ENCODE results near the gene CACFD1. TPM values are rescaled to one million over a fixed set of nuclear protein-coding genes. Genes with fewer than 3 reads are reported as not detected.

The CACFD1 gene
- 10 to 100 TPM; 11.0 to 18.8 TPM for total RNA-seq
- 10 to 100 TPM; 50.3 to 53.7 TPM for polyA plus RNA-seq (ENCODE audit: insufficient read length in 2 of 2)
- long read RNA-seq, donor 1, transcript CACFD1-201 (4 exons, 2,688 nt) = minor isoform, 5 of 25 reads
- long read RNA-seq, donor 1, transcript CACFD1-202 (5 exons, 2,794 nt) = major isoform, 15 of 25 reads
- long read RNA-seq, donor 1, partial matches to known transcripts = 0 of 25 reads
- long read RNA-seq, donor 1, other reads (novel, unspliced or antisense) = 5 of 25 reads
- long read RNA-seq, donor 2, partial matches to known transcripts = 0 of 6 reads
- long read RNA-seq, donor 2, other reads (novel, unspliced or antisense) = 0 of 6 reads
- long read RNA-seq, donor 3, partial matches to known transcripts = 12 of 19 reads
- long read RNA-seq, donor 3, other reads (novel, unspliced or antisense) = 0 of 19 reads
- long read RNA-seq, donor 4, partial matches to known transcripts = 0 of 6 reads
- long read RNA-seq, donor 4, other reads (novel, unspliced or antisense) = 0 of 6 reads

DNA sequence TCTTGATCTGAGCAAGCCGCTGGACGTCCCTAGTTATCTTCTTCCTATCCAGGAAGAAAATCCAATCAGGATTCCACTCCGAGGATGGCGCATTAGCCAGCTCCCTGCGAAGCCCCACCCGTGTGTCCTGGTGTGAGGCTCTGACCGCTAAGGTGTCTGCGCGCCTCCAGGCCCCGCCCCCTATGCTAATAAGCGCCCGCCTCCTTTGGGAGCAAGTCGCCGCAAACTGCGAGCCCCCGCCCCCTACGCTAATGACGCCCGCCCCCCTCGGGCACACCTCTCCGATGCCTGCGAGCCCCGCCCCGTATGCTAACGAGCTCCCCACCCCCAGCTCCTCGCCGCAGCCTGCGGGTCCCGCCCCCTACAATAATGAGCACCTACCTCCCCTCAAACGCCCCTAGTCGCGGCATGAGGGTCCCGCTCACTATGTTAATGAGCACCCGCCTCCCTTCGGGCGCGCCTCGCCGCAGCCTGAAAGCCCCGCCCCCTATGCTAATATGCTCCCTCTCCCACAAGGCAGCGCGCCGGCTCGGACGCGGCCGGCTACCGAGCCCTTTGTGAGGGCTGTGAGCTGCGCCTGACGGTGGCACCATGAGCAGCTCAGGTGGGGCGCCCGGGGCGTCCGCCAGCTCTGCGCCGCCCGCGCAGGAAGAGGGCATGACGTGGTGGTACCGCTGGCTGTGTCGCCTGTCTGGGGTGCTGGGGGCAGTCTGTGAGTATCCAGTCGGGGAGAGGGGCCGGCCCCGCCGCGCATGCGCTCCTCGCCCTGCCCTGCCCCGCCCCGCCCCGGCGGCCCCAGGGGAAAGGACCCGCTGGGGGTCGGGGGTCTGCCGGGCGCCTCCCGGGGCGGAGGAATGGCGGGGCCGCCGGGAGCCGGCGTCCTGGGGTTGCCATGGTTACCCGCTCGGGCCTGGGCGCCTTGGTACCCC, at the start of gene CACFD1:
TSS of gene CACFD1 (plus strand) at position 503 of the 929 bp plus-strand sequence. CDS start at position 592, 89 bp downstream.
- H3K4me1 ChIP-seq (ENCODE audit: control insufficient read depth, insufficient read depth, low read length) = peaks cover 47% of the 10 kb centered on the region
- H3K4me3 ChIP-seq (ENCODE audit: low read depth, low read length) = peak within 1 kb of the TSS; percentile 73
- H3K27me3 ChIP-seq (ENCODE audit: control insufficient read depth, insufficient read depth, low read length) = no peaks in the 10 kb centered on the region
- no peaks in the 10 kb centered on the region for H3K9me3 ChIP-seq (ENCODE audit: control insufficient read depth, insufficient read depth, low read length)
- DNase-seq (ENCODE audit: low read depth in 4 of 6, low spot score in 6 of 6) = peak; percentile 88 to 99 (median 92)
- WGBS (ENCODE audit: insufficient coverage) = 0% methylated on average over 78 of the region's 86 CpGs
- peaks cover 56% of the 10 kb centered on the region for H3K36me3 ChIP-seq (ENCODE audit: control insufficient read depth, insufficient read depth, low read length)
- peak within 1 kb of the TSS; percentile 91 for H3K27ac ChIP-seq (ENCODE audit: low read depth, low read length)

GRCh38 chr9:133415170-133415569, 44.6 kb upstream of the CACFD1 start:
- H3K9me3 ChIP-seq (ENCODE audit: control insufficient read depth, insufficient read depth, low read length) = no peaks in the 10 kb centered on the region
- no CpG with 5 or more reads among the region's 1 CpG for WGBS (ENCODE audit: insufficient coverage)
- DNase-seq (ENCODE audit: low read depth in 4 of 6, low spot score in 6 of 6) = no peak
- no peak overlapping the region for H3K4me3 ChIP-seq (ENCODE audit: low read depth, low read length)
- peaks cover 28% of the 10 kb centered on the region for H3K4me1 ChIP-seq (ENCODE audit: control insufficient read depth, insufficient read depth, low read length)
- no peaks in the 10 kb centered on the region for H3K27me3 ChIP-seq (ENCODE audit: control insufficient read depth, insufficient read depth, low read length)
- H3K27ac ChIP-seq (ENCODE audit: low read depth, low read length) = no peak overlapping the region
- peaks cover 45% of the 10 kb centered on the region for H3K36me3 ChIP-seq (ENCODE audit: control insufficient read depth, insufficient read depth, low read length)

GRCh38 chr9:133417541-133418461, 42.0 kb upstream of the CACFD1 start, which contains the start of gene REXO4:
REXO4 (minus strand) TSS chr9:133418010; CDS start chr9:133417844, 166 bp downstream.
- Histone ChIP-seq H3K27me3 (ENCODE audit: control insufficient read depth, insufficient read depth, low read length) (no peaks in the 10 kb centered on the region), H3K4me3 (ENCODE audit: low read depth, low read length) (peak within 1 kb of the TSS; percentile 84), H3K4me1 (ENCODE audit: control insufficient read depth, insufficient read depth, low read length) (peaks cover 28% of the 10 kb centered on the region), H3K9me3 (ENCODE audit: control insufficient read depth, insufficient read depth, low read length) (no peaks in the 10 kb centered on the region), H3K36me3 (ENCODE audit: control insufficient read depth, insufficient read depth, low read length) (peaks cover 24% of the 10 kb centered on the region), H3K27ac (ENCODE audit: low read depth, low read length) (peak within 1 kb of the TSS; percentile 93)
- WGBS (ENCODE audit: insufficient coverage) = under 1% methylated on average over 75 of the region's 75 CpGs
- DNase-seq (ENCODE audit: low read depth in 4 of 6, low spot score in 6 of 6) = peak; percentile 79 to 97 (median 84)

DNA sequence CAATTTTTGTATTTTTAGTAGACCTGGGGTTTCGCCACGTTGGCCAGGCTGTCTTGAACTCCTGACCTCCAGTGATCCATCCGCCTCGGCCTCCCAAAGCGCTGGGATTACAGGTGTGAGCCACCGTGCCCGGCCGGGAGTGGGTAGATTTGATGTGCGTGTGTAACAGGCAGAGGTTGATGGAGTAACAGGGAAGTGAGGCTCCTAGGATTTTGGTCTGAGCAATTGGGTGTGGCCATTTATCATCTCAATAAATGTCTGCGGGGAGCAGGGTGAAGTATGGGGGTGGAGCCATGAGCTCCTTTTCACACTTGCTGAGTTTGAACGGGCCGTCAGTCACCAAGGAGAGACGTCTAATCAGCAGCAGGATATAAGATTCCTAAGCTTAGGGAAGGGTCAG, 40.8 kb upstream of the CACFD1 start:
- no peaks in the 10 kb centered on the region for H3K27me3 ChIP-seq (ENCODE audit: control insufficient read depth, insufficient read depth, low read length)
- no peaks in the 10 kb centered on the region for H3K9me3 ChIP-seq (ENCODE audit: control insufficient read depth, insufficient read depth, low read length)
- H3K36me3 ChIP-seq (ENCODE audit: control insufficient read depth, insufficient read depth, low read length) = peaks cover 21% of the 10 kb centered on the region
- no peak for DNase-seq (ENCODE audit: low read depth in 4 of 6, low spot score in 6 of 6)
- no peak overlapping the region for H3K4me3 ChIP-seq (ENCODE audit: low read depth, low read length)
- H3K27ac ChIP-seq (ENCODE audit: low read depth, low read length) = no peak overlapping the region
- H3K4me1 ChIP-seq (ENCODE audit: control insufficient read depth, insufficient read depth, low read length) = peaks cover 28% of the 10 kb centered on the region
- 49% methylated on average over 11 of the region's 13 CpGs for WGBS (ENCODE audit: insufficient coverage)

GRCh38 chr9:133420392-133420827, 39.4 kb upstream of the CACFD1 start:
- no peaks in the 10 kb centered on the region for H3K9me3 ChIP-seq (ENCODE audit: control insufficient read depth, insufficient read depth, low read length)
- H3K4me1 ChIP-seq (ENCODE audit: control insufficient read depth, insufficient read depth, low read length) = peaks cover 28% of the 10 kb centered on the region
- no peak overlapping the region for H3K4me3 ChIP-seq (ENCODE audit: low read depth, low read length)
- no peaks in the 10 kb centered on the region for H3K27me3 ChIP-seq (ENCODE audit: control insufficient read depth, insufficient read depth, low read length)
- peaks cover 17% of the 10 kb centered on the region for H3K36me3 ChIP-seq (ENCODE audit: control insufficient read depth, insufficient read depth, low read length)
- no peak overlapping the region for H3K27ac ChIP-seq (ENCODE audit: low read depth, low read length)
- WGBS (ENCODE audit: insufficient coverage) = 70% methylated on average over 5 of the region's 5 CpGs
- no peak for DNase-seq (ENCODE audit: low read depth in 4 of 6, low spot score in 6 of 6)

- Histone ChIP-seq H3K36me3 (ENCODE audit: control insufficient read depth, insufficient read depth, low read length) (peaks cover 26% of the 10 kb centered on the region), H3K27ac (ENCODE audit: low read depth, low read length) (no peak within 1 kb of the TSS)
- DNase-seq (ENCODE audit: low read depth in 4 of 6, low spot score in 6 of 6) = no peak
These were observed 37.9 kb upstream of the CACFD1 start, which contains the start of gene ADAMTS13 for GRCh38 chr9:133421615-133422542. ADAMTS13 (plus strand) TSS chr9:133422367; CDS start chr9:133422444, 77 bp downstream.

GRCh38 chr9:133423216-133423615, 36.6 kb upstream of the CACFD1 start:
- WGBS (ENCODE audit: insufficient coverage) = 89% methylated on average over 3 of the region's 3 CpGs

More at GRCh38 chr9:133421615-133422542, 37.9 kb upstream of the CACFD1 start, which contains the start of gene ADAMTS13:
- Histone ChIP-seq H3K27me3 (ENCODE audit: control insufficient read depth, insufficient read depth, low read length) (peaks cover 3% of the 10 kb centered on the region), H3K4me3 (ENCODE audit: low read depth, low read length) (no peak within 1 kb of the TSS), H3K4me1 (ENCODE audit: control insufficient read depth, insufficient read depth, low read length) (peaks cover 20% of the 10 kb centered on the region), H3K9me3 (ENCODE audit: control insufficient read depth, insufficient read depth, low read length) (no peaks in the 10 kb centered on the region)
- WGBS (ENCODE audit: insufficient coverage) = 51% methylated on average over 23 of the region's 23 CpGs

GRCh38 chr9:133424187-133424586, 35.6 kb upstream of the CACFD1 start:
- no peaks in the 10 kb centered on the region for H3K9me3 ChIP-seq (ENCODE audit: control insufficient read depth, insufficient read depth, low read length)
- no peak overlapping the region for H3K4me3 ChIP-seq (ENCODE audit: low read depth, low read length)
- no peak for DNase-seq (ENCODE audit: low read depth in 4 of 6, low spot score in 6 of 6)
- 87% methylated on average over 8 of the region's 12 CpGs for WGBS (ENCODE audit: insufficient coverage)
- no peak overlapping the region for H3K27ac ChIP-seq (ENCODE audit: low read depth, low read length)
- peaks cover 18% of the 10 kb centered on the region for H3K27me3 ChIP-seq (ENCODE audit: control insufficient read depth, insufficient read depth, low read length)
- peaks cover 3% of the 10 kb centered on the region for H3K4me1 ChIP-seq (ENCODE audit: control insufficient read depth, insufficient read depth, low read length)
- H3K36me3 ChIP-seq (ENCODE audit: control insufficient read depth, insufficient read depth, low read length) = peaks cover 26% of the 10 kb centered on the region

More at GRCh38 chr9:133423216-133423615, 36.6 kb upstream of the CACFD1 start:
- Histone ChIP-seq H3K4me3 (ENCODE audit: low read depth, low read length) (no peak overlapping the region), H3K27me3 (ENCODE audit: control insufficient read depth, insufficient read depth, low read length) (peaks cover 16% of the 10 kb centered on the region), H3K4me1 (ENCODE audit: control insufficient read depth, insufficient read depth, low read length) (peaks cover 12% of the 10 kb centered on the region), H3K36me3 (ENCODE audit: control insufficient read depth, insufficient read depth, low read length) (peaks cover 26% of the 10 kb centered on the region), H3K27ac (ENCODE audit: low read depth, low read length) (no peak overlapping the region), H3K9me3 (ENCODE audit: control insufficient read depth, insufficient read depth, low read length) (no peaks in the 10 kb centered on the region)
- no peak for DNase-seq (ENCODE audit: low read depth in 4 of 6, low spot score in 6 of 6)
